Tibial nerve (tissue), 4 donors: ENCODE results near the gene SMIM35. TPM values are rescaled to one million over a fixed set of nuclear protein-coding genes. Genes with fewer than 3 reads are reported as not detected.

Source experiments
- DNase-seq, 2 donors: peaks; one replicate each; pipeline ENCODE4 v3.0.0-alpha.2; 2019; ENCODE audit warnings: low spot score in 2 of 2
- H3K27ac ChIP-seq, 4 donors: fragments of 200-600 bp; sonication (generic) in 3 of 4; one replicate each; pipeline ENCODE4 v1.5.1; 2017 to 2019; ENCODE audit warnings: mild to moderate bottlenecking in 1 of 4
- H3K27me3 ChIP-seq, 2 donors: fragments of 200-600 bp; sonication (generic) in 1 of 2; one replicate each; pipeline versions ENCODE4 v1.5.1 to v1.6.0; 2017 to 2019
- H3K36me3 ChIP-seq, 3 donors: fragments of 200-600 bp; sonication (generic); one replicate each; pipeline ENCODE4 v1.5.1; 2018 to 2019
- H3K4me1 ChIP-seq, 4 donors: fragments of 200-600 bp; sonication (generic) in 3 of 4; one replicate each; pipeline ENCODE4 v1.5.1; 2017 to 2019
- H3K4me3 ChIP-seq, 4 donors: fragments of 200-600 bp; sonication (generic) in 3 of 4; one replicate each; pipeline ENCODE4 v1.5.1; 2017 to 2019; ENCODE audit warnings: mild to moderate bottlenecking in 1 of 4, moderate library complexity in 1 of 4
- H3K9me3 ChIP-seq, 4 donors: fragments of 200-600 bp; sonication (generic) in 3 of 4; one replicate each; pipeline ENCODE4 v1.5.1; 2017 to 2019
- EP300 ChIP-seq, 2 donors: sonication (generic); formaldehyde crosslinking; IDR thresholded peaks; one replicate each; pipeline ENCODE4 v1.6.1; 2017; ENCODE audit warnings: antibody characterized with exemption in 2 of 2, mild to moderate bottlenecking in 1 of 2
- POLR2A ChIP-seq, 2 donors: fragments of 450-650 bp; IDR thresholded peaks; one replicate each; pipeline ENCODE4 v1.6.1; 2017; ENCODE audit warnings: antibody characterized with exemption in 2 of 2, mild to moderate bottlenecking in 2 of 2, moderate library complexity in 2 of 2
- WGBS, 2 donors: methylation state at CpG; one replicate each; pipeline ENCODE4 v1.1.5; 2018; 5-methylcytosine and 5-hydroxymethylcytosine counted together
- total RNA-seq, 4 donors: library from RNA; depleted of rRNA; stranded (reverse); fragments of >200 nt; gene quantifications; one replicate each; pipeline ENCODE4 v1.1.0, GENCODE V29; 2016
- TF ChIP-seq, protein P1 (sequence below), 5 experiments: fragments of 200-600 bp in 3 of 5; fragments of 450-650 bp in 2 of 5; sonication (generic) in 3 of 5; IDR thresholded peaks; one replicate each; pipeline ENCODE4 v1.5.1; 2016 to 2019; ENCODE audit warnings: antibody characterized with exemption in 5 of 5, mild to moderate bottlenecking in 3 of 5, moderate library complexity in 2 of 5

Gene SMIM35
- total RNA-seq, 4 donors from 2014 or later = not detected

DNA sequence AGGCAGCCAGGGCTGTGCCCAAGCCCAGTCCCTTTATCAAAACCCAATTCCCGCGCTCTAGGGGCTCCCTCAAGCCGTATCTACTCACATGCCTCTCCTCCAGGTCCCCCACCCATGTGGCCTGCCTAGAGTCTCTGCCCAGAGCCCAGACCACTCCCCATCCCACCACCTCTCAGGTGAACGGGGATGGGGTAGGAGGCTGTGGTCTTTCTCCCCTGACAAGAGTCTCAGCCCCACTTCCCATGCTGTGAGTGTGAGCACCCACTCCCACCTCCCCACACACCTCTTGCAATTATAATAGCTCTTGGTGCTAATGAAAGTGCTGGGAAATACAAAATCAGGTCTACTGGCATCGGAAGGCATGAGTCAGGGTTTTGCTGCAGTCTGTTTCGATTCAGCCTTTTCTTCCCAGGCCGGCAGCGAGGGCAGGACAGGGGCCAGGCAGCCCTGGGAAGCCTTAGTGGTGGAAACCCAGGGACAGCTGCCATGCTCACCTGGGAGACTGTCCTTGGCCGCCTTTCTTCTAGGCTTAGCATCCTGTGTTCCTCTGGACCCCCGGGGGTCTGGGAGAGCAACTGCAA, 26.6 kb downstream of the SMIM35 start:
- H3K4me3 ChIP-seq = no peak overlapping the region
- no peak for TF ChIP-seq EP300 (IDR thresholded peaks at IDR 0.05)
- TF ChIP-seq POLR2A (IDR thresholded peaks at IDR 0.05) = no peak
- H3K36me3 ChIP-seq = no peaks in the 10 kb centered on the region
- H3K27ac ChIP-seq = no peak overlapping the region
- H3K4me1 ChIP-seq = no peaks in the 10 kb centered on the region
- H3K27me3 ChIP-seq = no peaks in the 10 kb centered on the region
- H3K9me3 ChIP-seq = no peaks in the 10 kb centered on the region
- DNase-seq = no peak
- 80 to 82% methylated on average over 8 to 10 of the region's 10 CpGs for WGBS, 2 donors

DNA sequence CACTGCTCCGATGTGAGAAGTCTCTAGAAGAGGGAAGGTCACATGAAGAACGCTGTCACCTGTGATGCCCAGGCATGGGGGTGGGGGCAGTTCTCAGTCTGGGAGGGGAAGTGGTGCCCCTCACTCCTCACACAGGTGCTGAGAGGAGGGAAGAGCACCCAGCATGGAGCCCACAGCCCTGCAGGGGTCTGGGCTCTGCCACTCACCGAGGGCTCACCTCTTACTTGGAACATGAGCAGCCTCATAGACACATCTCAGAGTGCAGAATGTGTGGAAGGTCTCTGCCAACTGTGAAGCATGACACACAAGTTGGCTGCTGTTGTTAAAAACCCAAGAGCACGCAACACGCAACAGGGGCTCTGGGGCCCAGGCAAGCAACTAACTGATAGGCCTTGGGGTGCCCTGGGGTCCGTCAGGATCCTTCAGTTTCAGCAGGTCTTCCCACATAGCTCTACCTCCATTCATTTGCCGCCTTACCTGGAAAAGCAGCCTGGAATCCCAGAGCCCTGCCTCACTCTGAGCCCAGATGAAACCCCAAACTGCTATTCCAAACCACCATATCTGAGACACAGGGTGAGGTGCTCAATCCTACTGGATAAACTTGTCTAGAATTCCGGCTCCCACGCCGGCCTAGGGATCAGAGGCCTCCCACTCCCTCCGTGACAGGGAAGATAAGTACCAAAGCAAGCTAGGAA, 27.4 kb downstream of the SMIM35 start:
- TF ChIP-seq POLR2A (IDR thresholded peaks at IDR 0.05) (no peak), EP300 (IDR thresholded peaks at IDR 0.05) (no peak)
- TF ChIP-seq, protein P1, sequence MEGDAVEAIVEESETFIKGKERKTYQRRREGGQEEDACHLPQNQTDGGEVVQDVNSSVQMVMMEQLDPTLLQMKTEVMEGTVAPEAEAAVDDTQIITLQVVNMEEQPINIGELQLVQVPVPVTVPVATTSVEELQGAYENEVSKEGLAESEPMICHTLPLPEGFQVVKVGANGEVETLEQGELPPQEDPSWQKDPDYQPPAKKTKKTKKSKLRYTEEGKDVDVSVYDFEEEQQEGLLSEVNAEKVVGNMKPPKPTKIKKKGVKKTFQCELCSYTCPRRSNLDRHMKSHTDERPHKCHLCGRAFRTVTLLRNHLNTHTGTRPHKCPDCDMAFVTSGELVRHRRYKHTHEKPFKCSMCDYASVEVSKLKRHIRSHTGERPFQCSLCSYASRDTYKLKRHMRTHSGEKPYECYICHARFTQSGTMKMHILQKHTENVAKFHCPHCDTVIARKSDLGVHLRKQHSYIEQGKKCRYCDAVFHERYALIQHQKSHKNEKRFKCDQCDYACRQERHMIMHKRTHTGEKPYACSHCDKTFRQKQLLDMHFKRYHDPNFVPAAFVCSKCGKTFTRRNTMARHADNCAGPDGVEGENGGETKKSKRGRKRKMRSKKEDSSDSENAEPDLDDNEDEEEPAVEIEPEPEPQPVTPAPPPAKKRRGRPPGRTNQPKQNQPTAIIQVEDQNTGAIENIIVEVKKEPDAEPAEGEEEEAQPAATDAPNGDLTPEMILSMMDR (IDR thresholded peaks at IDR 0.05) = no peak
- 86 to 93% methylated on average over 11 of the region's 11 CpGs for WGBS, 2 donors

DNA sequence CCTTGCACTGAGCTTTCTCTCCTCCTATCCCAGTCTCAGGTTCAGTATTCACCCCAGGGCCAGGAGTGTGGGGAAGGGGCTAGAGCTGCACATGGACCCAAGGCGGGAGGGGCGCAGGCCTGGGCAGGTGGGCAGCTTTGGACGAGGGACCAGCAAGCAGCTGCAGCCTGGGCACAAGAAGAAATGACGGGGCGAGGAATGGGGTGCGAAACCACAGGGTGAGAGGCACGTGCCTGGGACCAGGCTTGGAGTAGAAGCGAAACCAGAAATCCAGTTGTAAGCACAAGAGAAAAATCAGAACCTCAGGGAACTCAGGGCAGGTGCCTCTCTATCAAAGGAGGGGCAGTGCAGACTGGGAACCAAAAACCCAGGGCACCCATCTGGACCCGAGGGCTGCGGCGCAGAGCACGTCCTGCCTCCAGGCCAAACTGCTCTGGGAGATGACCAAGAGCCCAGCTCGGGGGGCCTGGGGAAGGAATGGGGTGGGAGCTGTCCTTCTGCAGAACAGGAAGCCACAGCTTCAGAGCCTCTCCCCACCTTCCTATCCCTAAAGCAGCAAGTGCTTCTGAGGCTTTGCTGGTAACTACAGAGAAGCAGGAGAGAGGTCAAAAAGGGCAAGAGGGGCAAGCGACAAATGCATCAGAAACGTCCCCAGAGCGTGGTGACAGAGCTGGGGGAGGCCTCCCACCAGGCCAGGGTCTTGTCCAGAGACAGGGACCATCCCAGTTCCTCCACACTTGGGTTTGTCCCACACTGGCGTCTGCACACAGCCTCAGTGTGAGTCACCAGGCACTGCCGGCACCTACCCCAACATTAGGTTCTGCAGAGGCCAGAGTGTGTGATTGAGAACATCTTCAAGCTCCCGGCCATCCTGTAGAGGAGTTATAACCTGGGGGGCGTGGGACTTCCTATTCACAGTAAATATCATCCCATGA, 28.2 kb downstream of the SMIM35 start:
- H3K9me3 ChIP-seq = no peaks in the 10 kb centered on the region
- H3K27ac ChIP-seq = no peak overlapping the region
- WGBS, 2 donors = 74 to 82% methylated on average over 20 of the region's 20 CpGs
- H3K27me3 ChIP-seq = no peaks in the 10 kb centered on the region
- no peaks in the 10 kb centered on the region for H3K36me3 ChIP-seq
- DNase-seq = no peak
- H3K4me3 ChIP-seq = no peak overlapping the region
- no peak for TF ChIP-seq EP300 (IDR thresholded peaks at IDR 0.05)
- TF ChIP-seq, protein P1 (IDR thresholded peaks at IDR 0.05) = no peak
- TF ChIP-seq POLR2A (IDR thresholded peaks at IDR 0.05) = no peak
- no peaks in the 10 kb centered on the region for H3K4me1 ChIP-seq

More for the DNA sequence above, 27.4 kb downstream of the SMIM35 start:
- Histone ChIP-seq H3K4me3 (no peak overlapping the region), H3K4me1 (no peaks in the 10 kb centered on the region), H3K27me3 (no peaks in the 10 kb centered on the region), H3K27ac (no peak overlapping the region), H3K9me3 (no peaks in the 10 kb centered on the region), H3K36me3 (no peaks in the 10 kb centered on the region)
- no peak for DNase-seq

DNA sequence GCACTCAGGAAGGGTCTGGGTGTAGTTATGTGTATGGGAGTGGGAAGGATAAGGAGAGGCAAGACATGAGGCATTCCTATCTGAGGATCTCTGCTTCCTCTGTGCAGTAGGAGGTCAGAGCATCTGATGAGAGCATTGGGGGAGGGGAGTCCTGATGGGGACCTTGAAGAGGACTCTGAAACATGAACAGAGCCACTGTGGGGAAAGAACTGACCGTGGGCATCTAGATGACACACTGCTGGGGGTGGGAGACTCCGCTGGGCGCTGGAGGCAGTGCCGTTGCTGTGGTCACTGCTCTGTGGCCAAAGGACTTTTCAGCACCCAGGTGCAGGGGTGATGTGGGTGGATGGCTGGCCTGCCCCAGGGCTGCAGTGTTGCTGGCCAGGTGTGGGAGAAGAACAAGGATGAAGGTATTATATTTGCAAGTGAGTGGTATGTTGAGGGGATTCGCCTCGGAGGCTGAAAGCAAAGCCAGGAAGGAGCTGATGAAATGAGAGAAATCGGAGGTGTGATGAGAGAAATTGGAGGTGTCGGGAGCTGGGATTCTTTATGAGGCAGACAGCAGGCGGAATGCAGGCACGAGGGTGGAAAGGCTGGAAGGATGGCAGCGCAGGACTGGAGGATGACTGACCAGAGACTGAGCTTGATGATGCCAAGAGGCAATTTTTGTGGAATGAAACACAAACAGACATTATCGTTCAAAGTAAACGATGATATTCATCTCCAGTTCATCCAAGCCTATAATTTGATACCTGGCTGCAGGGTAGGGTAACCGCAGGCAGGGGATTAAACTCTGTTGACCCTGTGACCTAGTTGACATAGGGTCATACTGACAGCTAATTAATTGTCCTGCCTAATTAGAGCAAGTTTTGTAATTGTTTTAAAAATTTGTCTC, 29.3 kb downstream of the SMIM35 start:
- DNase-seq = no peak
- Histone ChIP-seq H3K27ac (no peak overlapping the region), H3K36me3 (no peaks in the 10 kb centered on the region), H3K27me3 (no peaks in the 10 kb centered on the region), H3K4me1 (no peaks in the 10 kb centered on the region), H3K9me3 (no peaks in the 10 kb centered on the region), H3K4me3 (no peak overlapping the region)
- 69 to 70% methylated on average over 14 of the region's 14 CpGs for WGBS, 2 donors
- TF ChIP-seq, protein P1 (IDR thresholded peaks at IDR 0.05) = no peak
- TF ChIP-seq EP300 (IDR thresholded peaks at IDR 0.05) (no peak), POLR2A (IDR thresholded peaks at IDR 0.05) (no peak)

DNA sequence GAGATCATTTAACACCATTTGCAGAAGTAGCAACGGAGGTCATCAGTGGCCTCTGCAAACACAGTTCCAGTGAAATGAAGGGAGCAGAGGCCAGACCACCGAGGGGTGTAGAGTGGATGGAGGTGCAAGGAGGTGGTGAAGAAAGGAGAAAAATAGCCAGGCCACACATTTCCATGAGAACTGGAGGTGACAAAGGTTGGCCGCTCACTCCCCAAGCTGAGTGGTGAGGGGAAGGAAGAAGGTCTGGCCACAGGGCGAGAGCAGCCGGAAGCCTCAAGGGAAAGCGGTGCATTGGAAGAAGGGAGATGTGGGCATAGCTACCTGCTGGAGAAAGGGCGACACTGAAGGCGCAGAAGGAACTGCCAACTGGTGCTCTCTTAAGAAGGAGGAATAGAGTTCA, 30.0 kb downstream of the SMIM35 start:
- no peak for DNase-seq
- Histone ChIP-seq H3K36me3 (no peaks in the 10 kb centered on the region), H3K9me3 (no peaks in the 10 kb centered on the region), H3K27ac (no peak overlapping the region), H3K4me1 (peaks cover 0 to 2% (median 0%) of the 10 kb centered on the region in 4 donors), H3K4me3 (no peak overlapping the region), H3K27me3 (no peaks in the 10 kb centered on the region)
- TF ChIP-seq EP300 (IDR thresholded peaks at IDR 0.05) (no peak), POLR2A (IDR thresholded peaks at IDR 0.05) (no peak)
- 80 to 85% methylated on average over 8 of the region's 8 CpGs for WGBS, 2 donors
